Limb (tissue), 2 donors: ENCODE results near the gene POFUT1.
"Not testable (repeated sequence)": the region's sequence is repeated elsewhere in the genome, so short reads cannot be mapped to it uniquely, and the experiment has no call there.

ENCODE experiments used
- DNase-seq, 2 donors: peaks; one replicate each; pipeline ENCODE4 v3.0.0-alpha.2; 2016; ENCODE audit errors: extremely low spot score in 2 of 2

Gene POFUT1

DNA sequence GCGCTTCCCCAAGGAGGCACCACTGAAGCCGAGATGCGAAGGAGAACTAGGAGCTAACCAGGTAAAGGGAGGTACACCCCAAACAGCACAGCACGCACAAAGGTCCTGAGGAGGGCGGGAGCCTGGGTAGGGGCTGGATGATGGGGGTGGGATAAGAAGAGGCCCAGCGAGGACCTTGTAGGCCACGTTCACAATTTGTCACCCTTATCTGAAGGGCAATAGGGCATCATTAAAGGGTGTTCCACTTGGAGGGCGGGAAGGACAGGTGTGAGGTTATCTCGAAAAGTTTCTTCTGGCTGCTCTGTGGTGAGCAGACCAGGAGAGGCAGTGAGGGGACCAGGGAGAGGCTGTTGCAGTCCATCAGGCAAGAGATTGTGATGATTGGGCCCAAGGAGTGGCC lies 25.6 kb downstream of the POFUT1 start:
- no peak for DNase-seq

DNA sequence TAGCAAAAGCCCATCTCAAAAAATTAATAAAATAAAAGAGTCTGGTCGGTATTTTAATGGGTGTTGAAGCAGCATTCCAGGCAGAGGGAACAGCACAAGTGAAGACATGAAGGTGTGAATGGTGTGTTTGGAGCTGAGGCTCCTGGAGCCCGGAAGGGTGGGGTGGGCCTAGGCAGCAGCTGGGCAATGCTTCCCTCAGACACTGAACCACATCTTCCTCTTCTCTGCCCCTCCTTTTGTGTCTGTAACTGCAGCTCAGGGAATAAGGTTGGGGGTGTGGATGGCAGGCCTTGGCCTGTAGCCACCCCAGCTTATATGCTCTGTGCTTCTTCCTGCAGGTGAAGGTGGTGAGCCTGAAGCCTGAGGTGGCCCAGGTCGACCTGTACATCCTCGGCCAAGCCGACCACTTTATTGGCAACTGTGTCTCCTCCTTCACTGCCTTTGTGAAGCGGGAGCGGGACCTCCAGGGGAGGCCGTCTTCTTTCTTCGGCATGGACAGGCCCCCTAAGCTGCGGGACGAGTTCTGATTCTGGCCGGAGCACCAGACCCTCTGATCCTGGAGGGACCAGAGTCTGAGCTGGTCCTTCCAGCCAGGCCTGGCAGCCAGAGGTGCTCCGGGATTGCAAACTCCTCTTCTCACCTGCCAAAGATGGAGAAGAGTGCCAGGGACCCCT lies 26.6 kb downstream of the POFUT1 start:
- no peak for DNase-seq

DNA sequence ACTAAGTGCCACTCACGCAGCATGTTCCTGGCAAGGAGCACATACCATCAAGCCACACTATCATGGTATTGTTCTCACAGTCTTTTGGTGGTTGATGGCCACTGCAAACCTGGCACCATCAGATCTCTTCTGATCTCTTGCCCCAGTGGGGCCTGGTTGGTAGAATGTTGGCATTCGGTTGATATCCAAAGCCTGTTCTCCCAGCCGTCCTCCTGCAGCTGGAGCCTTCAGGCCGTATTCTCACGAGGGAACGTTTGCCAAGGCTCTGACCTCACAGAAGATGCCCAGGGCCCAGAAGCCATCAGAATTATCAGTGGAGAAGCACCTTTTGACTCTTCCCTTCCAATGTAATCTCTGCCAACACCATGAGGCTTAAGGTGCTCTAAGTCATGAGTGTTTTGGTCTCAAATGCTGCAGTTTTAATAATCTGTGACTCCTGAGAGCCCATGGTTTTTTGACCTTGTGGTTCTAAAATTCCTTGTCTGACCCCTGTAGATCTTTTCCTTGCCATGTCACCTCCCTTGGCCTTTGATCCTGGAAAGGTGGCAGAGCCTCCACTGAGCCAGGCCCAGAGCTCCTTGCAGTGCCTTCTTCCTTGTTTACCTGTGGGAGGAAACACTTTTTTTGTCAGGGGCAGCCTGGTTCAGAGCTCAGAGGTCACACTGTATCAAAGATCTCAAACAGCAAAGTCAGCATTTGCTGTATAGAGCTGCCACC lies 27.8 kb downstream of the POFUT1 start:
- DNase-seq, result no peak

DNA sequence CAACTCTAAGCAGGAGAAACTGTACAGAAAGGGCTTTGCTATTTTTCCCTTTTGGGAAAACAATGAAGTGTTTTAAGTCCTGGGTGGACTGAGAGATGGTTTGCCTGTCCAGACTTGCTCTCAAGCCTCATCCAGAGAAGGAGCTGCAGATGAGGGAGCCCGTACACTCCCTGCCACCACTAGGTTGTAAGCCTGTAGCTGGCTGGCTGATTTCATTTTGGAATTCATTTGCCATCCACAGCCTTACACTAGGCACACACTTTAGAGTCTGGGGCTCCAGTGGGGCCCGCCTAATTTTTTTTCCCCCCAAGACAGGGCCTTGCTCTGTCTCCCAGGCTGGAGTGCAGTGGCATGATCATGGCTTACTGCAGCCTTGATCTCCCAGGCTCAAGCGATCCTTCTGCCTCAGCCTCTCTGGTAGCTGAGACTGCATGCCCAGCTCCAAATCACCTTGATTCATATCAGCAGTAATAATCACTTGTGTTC lies 28.4 kb downstream of the POFUT1 start:
- DNase-seq, result no peak

DNA sequence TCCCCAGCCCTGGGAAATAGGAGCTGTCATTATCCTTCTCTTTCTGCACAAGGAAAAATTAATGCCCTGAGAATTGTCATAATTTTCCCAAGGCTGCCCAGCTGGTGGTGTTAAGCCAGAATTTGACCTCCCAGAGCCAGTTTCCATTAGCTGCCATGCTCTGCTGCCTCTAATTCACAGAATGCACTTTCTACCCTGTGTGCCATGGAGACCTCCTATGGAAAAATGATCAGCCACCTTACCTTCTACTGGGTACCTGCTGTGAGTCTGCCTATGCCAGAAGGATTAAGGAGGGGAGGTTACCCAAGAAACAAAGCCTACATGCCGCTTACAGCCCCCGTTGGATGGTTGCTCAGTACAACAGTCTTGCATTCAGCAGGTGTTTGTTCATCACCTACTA lies 29.1 kb downstream of the POFUT1 start:
- no peak for DNase-seq

DNA sequence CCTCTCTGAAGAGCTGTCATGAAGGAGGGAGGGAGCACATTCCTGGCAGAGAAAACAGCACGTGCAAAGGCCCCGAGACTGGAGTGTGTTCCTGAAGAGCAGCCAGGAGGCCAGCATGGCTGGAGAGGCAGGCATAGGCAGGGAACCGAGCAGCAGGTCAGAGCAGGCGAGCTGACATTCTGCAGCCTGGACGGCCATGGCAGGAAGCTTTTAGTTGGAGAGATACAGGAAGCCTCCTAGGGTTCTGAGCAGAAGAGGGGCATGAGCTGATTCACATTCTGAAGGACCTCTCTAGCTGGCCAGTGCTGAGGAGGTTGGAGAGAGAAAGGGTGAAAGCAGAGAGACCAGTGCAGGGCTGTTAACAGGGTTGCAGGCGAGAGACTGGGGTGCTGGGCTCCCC lies 29.7 kb downstream of the POFUT1 start:
- DNase-seq, result no peak

DNA sequence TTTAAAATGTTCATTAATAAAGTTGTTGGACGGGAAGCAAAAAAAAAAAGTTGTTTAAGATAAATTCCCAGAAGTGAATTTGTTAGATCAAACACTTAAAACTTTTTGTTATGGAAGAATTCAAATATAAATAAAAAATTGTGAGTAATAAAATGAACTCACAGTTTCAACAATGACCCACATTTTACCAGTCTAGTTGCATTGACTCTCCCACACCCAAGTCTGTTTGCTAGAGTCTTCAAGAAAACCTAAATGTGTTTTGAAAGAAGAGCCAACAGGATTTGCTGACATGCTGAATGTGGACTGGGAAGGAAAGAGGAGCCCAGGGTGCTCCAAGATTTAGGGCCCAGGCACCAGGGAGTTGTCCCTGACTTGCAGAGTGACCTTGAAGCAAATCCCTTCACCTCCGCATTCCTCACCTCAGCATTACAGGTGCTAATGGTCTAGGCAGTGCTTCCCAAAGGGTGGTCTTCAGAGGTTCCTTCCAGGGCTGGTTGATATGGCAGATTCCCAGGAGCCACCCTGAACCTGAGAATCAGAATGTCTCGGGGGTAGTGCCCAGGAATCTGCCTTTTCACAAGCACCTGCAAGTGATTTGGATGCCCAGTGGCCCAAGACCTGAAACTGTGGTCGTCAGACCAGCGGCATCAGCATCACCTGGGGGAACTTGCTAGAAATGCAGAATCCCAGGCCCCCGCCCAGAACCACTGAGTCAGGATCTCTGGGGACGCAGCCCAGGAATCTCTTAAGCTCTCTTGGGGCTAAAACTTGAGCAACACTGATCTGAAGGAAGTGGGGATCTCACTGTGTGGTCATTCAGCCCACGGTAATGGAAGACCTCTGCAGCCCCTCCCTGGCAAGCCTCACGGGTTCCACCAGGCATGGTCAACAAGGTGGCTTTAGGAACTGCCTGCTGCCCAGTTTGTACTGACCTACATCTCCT lies 31.1 kb downstream of the POFUT1 start:
- no peak for DNase-seq

DNA sequence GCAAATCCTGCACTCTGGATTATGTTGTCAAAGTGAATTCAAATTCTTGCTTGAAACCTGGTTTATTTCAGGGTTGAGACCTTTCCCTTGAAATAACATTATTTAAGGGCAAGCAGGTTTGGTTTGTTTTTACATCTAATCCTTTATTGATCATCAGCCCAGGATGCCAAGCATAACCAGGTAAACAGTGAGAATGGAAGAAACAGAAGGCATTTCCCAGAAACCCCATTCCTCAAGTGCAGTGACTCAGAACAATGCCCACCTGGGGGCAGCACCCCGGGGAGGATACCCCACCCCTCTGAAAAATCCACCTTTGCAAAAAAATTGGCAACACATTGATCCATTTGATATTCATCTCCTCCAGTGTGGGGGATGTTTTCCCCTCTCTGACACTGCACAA lies 32.5 kb downstream of the POFUT1 start:
- DNase-seq, result no peak

DNA sequence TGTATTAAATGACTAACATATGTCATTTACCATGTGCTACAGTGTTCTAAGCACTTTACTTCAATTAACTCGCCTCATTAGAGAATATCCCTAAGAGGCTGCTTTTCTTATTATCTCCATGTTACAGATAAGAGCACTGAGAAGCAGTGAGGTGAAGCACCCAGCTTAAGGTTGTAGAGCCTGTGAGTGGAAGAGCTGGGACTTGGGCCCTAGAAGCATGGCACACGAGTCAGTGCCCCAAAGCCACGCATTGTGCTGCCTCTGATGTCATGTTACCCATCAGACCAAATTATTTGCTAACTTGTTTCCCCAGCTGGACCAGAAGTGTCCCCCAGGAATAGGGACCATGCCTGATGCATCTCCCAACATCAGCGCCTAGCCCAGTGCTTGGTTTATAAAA lies 34.1 kb downstream of the POFUT1 start:
- DNase-seq, result no peak

DNA sequence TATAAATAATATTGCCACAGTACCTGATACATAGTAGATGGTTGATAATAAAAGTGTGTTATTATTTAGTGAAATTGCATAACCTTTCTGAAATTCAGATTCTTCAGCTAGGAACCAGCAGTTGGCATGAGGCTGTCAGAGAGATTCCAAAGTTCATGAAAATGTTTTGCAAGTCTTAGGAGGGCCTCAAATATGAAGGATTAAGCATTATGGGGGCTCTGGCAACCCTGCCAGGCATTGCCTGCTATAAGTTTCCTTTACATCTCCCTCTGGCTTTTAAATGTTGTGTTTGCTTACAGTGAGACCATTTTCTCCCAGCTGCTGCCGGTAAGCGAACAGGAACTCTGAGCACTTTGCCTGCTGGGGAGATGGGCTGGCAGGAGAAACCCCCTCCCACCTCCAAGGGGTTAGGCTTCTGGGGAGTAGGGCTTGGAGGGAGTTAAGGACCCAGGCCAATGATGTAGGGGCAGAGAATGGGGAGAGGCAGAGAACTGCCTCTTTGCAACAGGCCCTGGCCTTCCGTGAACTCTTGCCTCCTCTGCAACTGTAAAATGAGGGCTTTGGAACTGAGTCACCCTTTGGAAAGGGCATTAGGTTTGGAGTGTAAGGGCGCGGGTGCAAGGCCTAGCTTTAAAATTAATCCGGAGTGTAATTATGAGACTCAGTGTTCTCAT lies 36.6 kb downstream of the POFUT1 start:
- DNase-seq, result no peak

DNA sequence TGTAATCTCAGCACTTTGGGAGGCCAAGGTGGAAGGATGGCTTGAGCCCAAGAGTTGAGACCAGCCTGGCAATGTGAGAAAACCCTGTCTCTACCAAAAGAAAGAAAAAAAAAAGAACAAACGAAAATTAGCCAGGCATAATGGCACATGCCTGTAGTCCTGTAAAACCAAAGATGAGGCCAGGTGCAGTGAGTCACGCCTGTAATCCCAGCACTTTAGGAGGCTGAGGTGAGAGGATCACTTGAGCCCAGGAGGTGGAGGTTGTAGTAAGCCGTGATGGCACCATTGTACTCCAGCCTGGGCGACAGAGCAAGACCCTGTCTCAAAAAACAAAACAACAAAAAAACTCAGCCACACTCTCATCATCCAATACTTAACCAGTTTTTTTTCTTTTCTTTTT lies 37.3 kb downstream of the POFUT1 start:
- no peak for DNase-seq

DNA sequence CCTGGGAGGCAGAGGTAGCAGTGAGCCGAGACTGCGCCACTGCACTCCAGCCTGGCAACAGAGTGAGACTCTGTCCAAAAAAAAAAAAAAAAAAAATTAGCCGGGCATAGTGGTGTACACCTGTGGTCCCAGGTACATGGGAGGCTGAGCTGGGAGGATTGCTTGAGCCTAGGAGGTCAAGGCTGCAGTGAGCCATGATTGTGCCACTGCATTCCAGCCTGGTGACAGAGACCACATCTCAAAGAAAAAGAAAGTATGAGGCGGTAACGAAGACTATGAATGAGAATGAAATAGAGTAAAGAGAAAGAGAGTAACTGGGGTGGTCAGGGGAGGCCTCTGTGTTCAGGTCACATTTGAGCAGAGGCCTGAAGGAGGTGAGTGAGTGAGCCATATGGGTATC lies 38.5 kb downstream of the POFUT1 start:
- DNase-seq, result not testable (repeated sequence)

DNA sequence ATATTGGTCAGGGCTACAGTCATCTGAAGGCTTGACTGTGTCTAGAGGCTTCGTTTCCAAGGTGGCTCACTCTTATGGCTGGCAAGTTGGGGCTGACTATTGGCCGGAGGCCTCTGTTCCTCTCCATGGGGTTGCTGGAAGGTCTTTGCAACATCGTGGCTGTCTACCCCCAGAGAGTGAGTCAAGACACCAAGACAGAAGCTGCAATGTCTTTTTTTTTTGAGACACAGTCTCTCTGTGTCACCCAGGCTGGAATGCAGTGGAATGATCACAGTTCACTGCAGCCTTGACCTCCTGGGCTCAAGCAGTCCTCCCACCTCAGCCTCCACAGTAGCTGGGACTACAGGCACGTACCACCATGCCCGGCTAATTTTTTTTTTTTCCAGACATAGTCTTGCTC lies 40.4 kb downstream of the POFUT1 start:
- DNase-seq, result no peak

DNA sequence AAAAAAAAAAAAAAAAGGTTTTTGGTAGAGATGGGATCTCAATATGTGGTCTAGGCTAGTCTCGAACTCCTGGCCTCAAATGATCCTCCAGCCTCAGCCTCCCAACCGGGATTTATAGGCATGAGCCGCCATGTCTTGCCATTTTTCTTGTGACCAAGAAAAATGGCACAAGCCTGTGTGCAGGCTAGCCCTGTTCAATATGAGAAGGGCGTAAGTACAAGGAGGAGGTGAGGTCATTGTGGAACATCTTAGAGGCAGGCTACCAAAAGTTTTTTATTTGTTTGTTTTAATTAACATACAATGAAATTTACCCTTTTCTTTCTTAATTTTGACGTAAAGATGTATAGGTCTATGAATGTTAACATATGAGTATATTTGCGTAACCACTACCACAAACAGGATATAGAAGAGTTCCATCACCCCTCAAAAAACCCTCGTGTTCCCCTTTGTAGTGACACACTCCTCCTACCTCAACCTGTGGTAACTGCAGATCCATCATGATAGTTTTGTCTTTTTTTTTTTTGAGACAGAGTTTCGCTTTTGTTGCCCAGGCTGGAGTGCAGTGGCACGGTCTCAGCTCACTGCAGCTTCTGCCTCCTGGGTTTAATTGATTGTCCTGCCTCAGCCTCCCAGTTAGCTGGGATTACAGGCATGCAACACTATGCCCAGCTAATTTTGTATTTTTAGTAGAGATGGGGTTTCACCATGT lies 41.5 kb downstream of the POFUT1 start:
- no peak for DNase-seq

DNA sequence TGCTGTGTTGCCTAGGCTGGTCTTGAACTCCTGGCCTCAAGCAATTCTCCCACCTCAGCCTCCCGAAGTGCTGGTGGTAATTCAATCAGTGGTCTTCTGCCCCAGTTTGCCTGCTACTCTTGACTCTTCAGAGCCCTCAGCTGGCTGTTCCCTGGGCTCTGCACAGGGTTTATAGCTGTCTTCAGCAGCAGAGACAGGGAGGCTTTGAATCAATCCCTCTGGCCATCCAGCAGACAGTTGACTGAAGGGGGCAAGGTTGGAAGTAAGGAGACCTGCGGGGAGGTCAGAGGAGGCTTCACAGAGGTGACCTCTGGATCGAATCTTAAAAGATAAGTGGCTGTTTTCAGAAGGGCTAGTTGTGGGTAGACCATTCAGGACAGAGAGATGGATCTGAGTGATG lies 43.8 kb downstream of the POFUT1 start:
- no peak for DNase-seq

DNA sequence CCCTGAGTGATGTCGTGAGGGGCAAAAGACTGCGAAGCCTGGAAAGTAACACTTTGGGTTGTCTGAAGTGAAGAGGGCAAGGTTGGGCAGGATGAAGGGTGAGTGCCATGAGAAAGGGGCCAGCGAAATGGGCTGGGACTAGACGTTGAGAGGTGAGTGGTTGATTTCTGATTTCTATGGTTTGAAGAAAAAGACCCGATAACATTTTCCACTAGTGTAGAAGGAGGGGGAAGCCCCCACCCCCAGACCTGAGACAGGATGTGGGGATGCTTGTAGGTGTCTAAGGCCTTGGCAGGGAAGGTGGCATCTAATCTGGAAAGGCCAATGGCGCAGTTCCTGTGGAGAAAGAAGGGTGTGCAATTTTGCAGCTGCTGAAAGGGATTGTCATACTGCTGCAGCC lies 44.5 kb downstream of the POFUT1 start:
- no peak for DNase-seq

DNA sequence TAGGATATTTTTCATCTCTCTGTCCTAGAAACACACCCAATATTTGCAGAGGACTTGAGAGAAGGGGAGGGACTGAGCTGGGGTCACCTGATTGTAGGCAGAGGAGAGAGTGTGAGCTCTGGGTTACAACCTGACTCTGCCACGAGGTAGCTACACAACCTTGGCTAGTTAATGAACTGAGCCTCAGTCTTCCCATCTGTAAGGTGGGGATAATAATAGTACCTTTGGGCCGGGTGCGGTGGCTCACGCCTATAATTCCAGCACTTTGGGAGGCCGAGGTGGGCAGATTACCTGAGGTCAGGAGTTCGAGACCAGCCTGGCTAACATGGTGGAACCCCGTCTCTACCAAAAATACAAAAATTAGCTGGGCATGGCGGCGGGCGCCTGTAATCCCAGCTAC lies 53.3 kb downstream of the POFUT1 start:
- DNase-seq, result not testable (repeated sequence)

DNA sequence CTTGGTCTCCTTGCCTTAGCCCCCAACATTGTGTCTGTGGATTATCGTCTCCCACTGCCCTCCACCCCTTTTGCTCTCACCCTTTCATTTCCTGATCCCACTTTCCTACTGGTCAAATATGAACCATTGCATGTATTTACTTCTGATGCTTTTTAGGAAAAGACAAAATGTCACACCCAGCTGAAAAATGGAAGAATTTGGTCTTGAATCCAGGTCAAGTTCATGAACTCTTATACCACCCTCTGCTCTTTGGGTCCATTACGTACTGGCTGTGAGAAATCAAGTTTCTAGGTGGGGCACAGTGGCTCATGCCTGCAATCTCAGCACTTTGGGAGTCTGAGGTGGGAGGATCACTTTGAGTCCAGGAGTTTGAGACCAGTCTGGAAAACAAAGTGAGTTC lies 54.0 kb downstream of the POFUT1 start:
- DNase-seq, result no peak

DNA sequence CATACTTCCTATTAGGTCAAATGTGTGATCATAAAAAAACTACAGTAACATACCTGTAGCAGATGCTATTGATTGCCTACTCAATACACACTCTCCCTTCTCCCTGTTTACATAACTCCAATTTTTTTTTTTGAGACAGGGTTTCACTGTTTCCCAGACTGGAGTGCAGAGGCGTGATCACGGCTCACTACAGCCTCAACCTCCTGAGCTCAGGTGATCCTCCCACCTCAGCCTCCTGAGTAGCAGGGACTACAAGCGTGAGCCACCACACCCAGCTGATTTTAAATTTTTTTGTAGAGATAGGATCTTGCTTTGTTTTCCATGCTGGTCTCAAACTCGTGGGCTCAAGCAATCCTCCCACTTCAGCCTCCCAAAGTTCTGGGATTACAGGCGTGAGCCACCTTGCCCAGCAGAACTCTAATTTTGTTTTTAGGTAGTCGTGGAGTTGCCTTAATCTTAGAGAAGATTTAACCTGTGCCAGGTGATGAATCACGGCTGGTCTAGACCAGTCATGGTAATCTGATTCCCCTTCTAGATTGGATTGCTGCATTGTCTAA lies 55.8 kb downstream of the POFUT1 start:
- DNase-seq, result no peak

DNA sequence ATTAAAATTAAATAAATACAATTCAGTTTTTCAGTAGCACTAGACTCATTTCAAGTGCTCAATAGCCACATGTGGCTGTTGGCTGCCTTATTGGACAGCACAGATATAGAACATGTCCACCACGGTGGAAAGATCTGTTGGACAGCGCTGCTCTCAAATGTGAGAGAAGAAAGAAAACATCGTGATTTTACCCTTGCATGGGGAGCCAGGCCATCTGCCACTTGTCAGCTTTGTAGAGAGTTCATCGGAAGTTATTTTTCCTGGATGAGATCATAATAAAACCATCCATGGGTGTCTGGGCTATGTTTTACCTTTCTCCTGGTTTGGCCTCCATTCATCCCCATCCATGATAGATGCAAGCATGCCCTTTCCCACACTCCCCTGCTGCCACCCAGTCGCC lies 63.9 kb downstream of the POFUT1 start:
- no peak for DNase-seq

DNA sequence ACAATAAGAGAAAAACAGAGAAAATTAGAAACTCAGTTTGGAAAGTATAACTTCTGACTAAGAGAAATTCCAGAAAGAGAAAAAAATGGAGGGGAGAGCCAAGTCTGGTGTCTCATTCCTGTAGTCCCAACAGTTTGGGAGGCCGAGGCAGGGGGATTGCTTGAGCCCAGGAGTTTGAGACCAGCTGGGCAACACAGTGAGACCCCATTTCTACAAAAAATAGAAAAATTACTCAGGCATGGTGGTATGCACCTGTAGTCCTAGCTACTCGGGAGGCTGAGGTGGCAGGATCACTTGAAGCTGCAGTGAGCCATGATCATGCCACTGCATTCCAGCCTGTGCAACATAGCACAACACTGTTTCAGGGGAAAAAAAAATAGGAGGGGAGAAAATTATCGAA lies 66.7 kb downstream of the POFUT1 start:
- DNase-seq, result no peak
